HepG2 (cell line): Measurements from ENCODE around the gene FXYD1. TPM values are rescaled to one million over a fixed set of nuclear protein-coding genes. Genes with fewer than 3 reads are reported as not detected.
A peak's percentile ranks its signal among the peaks of the same experiment; 100 is the strongest.

Experiments used
- ASH2L ChIP-seq: fragments of 300-600, 200-600 bp; sonication (generic); IDR thresholded peaks from 2 replicates; pipeline ENCODE4 v1.7.0; 2017; ENCODE audit warnings: low read depth, mild to moderate bottlenecking, moderate library complexity, mixed read lengths, low read length; ENCODE audit not compliant: insufficient read length
- CC2D1A ChIP-seq: sonication (generic); formaldehyde crosslinking; IDR thresholded peaks from 2 replicates; pipeline ENCODE4 v1.8.1; 2023; ENCODE audit warnings: mild to moderate bottlenecking, missing genetic modification reagents
- CHCHD3 ChIP-seq: sonication (generic); formaldehyde crosslinking; IDR thresholded peaks from 2 replicates; pipeline ENCODE4 v1.8.0; 2022; ENCODE audit warnings: mild to moderate bottlenecking, missing genetic modification reagents, moderate library complexity
- CREM ChIP-seq, 2 experiments: sonication (generic) in 1 of 2; formaldehyde crosslinking in 1 of 2; IDR thresholded peaks; 2 replicates each; pipeline versions ENCODE4 v1.4.0 to v1.6.1; 2016 to 2020; ENCODE audit warnings: antibody characterized with exemption in 1 of 2, mild to moderate bottlenecking in 1 of 2, missing genetic modification reagents in 1 of 2
- ETV5 ChIP-seq: IDR thresholded peaks from 2 replicates; pipeline ENCODE4 v1.6.1; 2018; ENCODE audit warnings: missing biosample characterization, missing genetic modification reagents, inconsistent platforms, borderline replicate concordance
- MBD4 ChIP-seq: IDR thresholded peaks from 2 replicates; pipeline ENCODE4 v1.6.1; 2012; ENCODE audit warnings: low read length, inconsistent platforms, borderline replicate concordance
- NFE2 ChIP-seq: sonication (generic); formaldehyde crosslinking; IDR thresholded peaks from 2 replicates; pipeline ENCODE4 v1.4.0; 2020; ENCODE audit warnings: missing genetic modification reagents
- POLR2G ChIP-seq: fragments of 200-400 bp; formaldehyde crosslinking; IDR thresholded peaks from 2 replicates; pipeline ENCODE4 v1.6.1; 2018; ENCODE audit warnings: mild to moderate bottlenecking, low read depth, low read length, moderate library complexity
- THYN1 ChIP-seq: sonication (generic); formaldehyde crosslinking; IDR thresholded peaks from 2 replicates; pipeline ENCODE4 v1.8.1; 2023; ENCODE audit warnings: low read depth, mild to moderate bottlenecking, moderate library complexity, missing genetic modification reagents, borderline replicate concordance
- ZFP82 ChIP-seq: sonication (generic); formaldehyde crosslinking; IDR thresholded peaks from 2 replicates; pipeline ENCODE4 v1.5.1; 2020; ENCODE audit warnings: mild to moderate bottlenecking, missing genetic modification reagents, borderline replicate concordance
- ZNF207 ChIP-seq: fragments of 450-650 bp; IDR thresholded peaks from 2 replicates; pipeline ENCODE4 v1.6.1; 2016; ENCODE audit warnings: antibody characterized with exemption, borderline replicate concordance
- ZNF670 ChIP-seq: sonication (generic); formaldehyde crosslinking; IDR thresholded peaks from 2 replicates; pipeline ENCODE4 v1.8.0; 2022; ENCODE audit warnings: mild to moderate bottlenecking, missing genetic modification reagents, borderline replicate concordance
- polyA plus RNA-seq, 8 experiments: library from polyadenylated mRNA; depleted of rRNA in 3 of 8; stranded (reverse) in 7 of 8; unstranded in 1 of 8; fragments of >200 nt; fragmentation: Illumina TruSeq in 4 of 8; extraction: Trizol in 4 of 8; gene quantifications; 2 replicates each; pipeline versions ENCODE4 v1.2.1 to v1.2.3, GENCODE V29; 2011 to 2016; ENCODE audit warnings: low read depth in 4 of 8, missing spikeins in 1 of 8, mixed read lengths in 1 of 8; ENCODE audit not compliant: insufficient read depth in 1 of 8
- total RNA-seq, 5 experiments: library from RNA; depleted of rRNA; stranded (reverse); fragments of >200 nt; fragmentation: Illumina TruSeq; extraction: Trizol; gene quantifications; 2 replicates each; pipeline ENCODE4 v1.2.3, GENCODE V29; 2016; ENCODE audit warnings: low read depth in 1 of 5
- TF ChIP-seq, protein P1 (sequence below): fragments of 450-650 bp; IDR thresholded peaks from 2 replicates; pipeline ENCODE4 v1.6.1; 2016
- TF ChIP-seq, protein P2 (sequence below): sonication (generic); formaldehyde crosslinking; IDR thresholded peaks from 2 replicates; pipeline ENCODE4 v1.4.0; 2020; ENCODE audit warnings: missing genetic modification reagents, mild to moderate bottlenecking, borderline replicate concordance
- TF ChIP-seq, protein P3 (sequence below): IDR thresholded peaks from 2 replicates; pipeline ENCODE4 v1.6.1; 2016; ENCODE audit warnings: missing compliant biosample characterization, missing genetic modification reagents, borderline replicate concordance
- TF ChIP-seq, protein P4 (sequence below): sonication (generic); formaldehyde crosslinking; IDR thresholded peaks from 2 replicates; pipeline ENCODE4 v1.8.0; 2022; ENCODE audit warnings: missing genetic modification reagents, mild to moderate bottlenecking, inconsistent platforms, borderline replicate concordance
- TF ChIP-seq, protein P5 (sequence below): conservative IDR thresholded peaks from 2 replicates; pipeline ENCODE4 v1.6.1; 2018; ENCODE audit warnings: missing genetic modification reagents
- TF ChIP-seq, protein P6 (sequence below): sonication (generic); formaldehyde crosslinking; IDR thresholded peaks from 2 replicates; pipeline ENCODE4 v1.4.0; 2020; ENCODE audit warnings: mild to moderate bottlenecking, missing genetic modification reagents

FXYD1 gene
- total and polyA plus RNA-seq, 2 of the 13 experiments (the other 11 are each of a cell fraction or from before 2014, with no cell fraction given), result 31.2 TPM; not detected in 1

DNA sequence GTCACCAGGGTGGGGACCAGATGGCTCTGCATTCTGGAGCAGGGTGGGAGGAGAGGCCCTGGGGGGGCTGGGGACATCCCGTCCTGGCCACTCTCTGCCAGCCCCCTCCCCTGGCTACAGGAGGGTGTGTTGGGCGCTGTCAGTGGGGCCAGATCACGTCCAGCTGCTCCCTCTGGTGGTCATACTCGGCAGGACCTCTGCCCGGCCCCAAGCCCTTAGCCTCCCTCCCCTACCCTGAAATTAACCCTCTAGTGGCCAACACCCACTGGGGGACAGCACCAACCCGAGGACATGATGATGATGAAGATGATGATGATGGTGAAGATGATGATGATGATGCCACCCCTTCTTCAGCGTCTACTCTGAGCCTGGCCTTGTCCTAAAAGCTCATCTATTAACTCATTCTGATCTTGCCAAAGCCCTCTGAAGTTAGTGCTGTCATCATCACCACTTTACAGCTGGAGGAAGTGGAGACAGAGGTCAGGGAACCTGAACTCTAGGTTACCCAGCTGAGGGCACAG lies 3.2 kb upstream of the FXYD1 start (continued):
- TF ChIP-seq, protein P1, sequence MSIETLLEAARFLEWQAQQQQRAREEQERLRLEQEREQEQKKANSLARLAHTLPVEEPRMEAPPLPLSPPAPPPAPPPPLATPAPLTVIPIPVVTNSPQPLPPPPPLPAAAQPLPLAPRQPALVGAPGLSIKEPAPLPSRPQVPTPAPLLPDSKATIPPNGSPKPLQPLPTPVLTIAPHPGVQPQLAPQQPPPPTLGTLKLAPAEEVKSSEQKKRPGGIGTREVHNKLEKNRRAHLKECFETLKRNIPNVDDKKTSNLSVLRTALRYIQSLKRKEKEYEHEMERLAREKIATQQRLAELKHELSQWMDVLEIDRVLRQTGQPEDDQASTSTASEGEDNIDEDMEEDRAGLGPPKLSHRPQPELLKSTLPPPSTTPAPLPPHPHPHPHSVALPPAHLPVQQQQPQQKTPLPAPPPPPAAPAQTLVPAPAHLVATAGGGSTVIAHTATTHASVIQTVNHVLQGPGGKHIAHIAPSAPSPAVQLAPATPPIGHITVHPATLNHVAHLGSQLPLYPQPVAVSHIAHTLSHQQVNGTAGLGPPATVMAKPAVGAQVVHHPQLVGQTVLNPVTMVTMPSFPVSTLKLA, result no peak
- TF ChIP-seq, protein P2, sequence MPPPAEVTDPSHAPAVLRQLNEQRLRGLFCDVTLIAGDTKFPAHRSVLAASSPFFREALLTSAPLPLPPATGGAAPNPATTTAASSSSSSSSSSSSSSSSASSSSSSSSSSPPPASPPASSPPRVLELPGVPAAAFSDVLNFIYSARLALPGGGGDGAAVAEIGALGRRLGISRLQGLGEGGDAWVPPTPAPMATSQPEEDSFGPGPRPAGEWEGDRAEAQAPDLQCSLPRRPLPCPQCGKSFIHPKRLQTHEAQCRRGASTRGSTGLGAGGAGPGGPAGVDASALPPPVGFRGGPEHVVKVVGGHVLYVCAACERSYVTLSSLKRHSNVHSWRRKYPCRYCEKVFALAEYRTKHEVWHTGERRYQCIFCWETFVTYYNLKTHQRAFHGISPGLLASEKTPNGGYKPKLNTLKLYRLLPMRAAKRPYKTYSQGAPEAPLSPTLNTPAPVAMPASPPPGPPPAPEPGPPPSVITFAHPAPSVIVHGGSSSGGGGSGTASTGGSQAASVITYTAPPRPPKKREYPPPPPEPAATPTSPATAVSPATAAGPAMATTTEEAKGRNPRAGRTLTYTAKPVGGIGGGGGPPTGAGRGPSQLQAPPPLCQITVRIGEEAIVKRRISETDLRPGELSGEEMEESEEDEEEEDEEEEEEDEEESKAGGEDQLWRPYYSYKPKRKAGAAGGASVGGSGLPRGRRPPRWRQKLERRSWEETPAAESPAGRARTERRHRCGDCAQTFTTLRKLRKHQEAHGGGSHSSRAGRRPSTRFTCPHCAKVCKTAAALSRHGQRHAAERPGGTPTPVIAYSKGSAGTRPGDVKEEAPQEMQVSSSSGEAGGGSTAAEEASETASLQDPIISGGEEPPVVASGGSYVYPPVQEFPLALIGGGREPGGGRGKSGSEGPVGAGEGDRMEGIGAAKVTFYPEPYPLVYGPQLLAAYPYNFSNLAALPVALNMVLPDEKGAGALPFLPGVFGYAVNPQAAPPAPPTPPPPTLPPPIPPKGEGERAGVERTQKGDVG (CRISPR knock-in tag), result no peak
- TF ChIP-seq, protein P3, sequence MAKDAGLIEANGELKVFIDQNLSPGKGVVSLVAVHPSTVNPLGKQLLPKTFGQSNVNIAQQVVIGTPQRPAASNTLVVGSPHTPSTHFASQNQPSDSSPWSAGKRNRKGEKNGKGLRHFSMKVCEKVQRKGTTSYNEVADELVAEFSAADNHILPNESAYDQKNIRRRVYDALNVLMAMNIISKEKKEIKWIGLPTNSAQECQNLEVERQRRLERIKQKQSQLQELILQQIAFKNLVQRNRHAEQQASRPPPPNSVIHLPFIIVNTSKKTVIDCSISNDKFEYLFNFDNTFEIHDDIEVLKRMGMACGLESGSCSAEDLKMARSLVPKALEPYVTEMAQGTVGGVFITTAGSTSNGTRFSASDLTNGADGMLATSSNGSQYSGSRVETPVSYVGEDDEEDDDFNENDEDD (CRISPR knock-in tag), result no peak
- TF ChIP-seq ASH2L, result peak; percentile 57
- TF ChIP-seq THYN1 (CRISPR knock-in tag), result no peak
- TF ChIP-seq CREM (IDR thresholded peaks at IDR 0.05), result no peak
- no peak for TF ChIP-seq CREM (CRISPR knock-in tag; IDR thresholded peaks at IDR 0.05)
- peak; percentile 65 for TF ChIP-seq ETV5 (CRISPR knock-in tag)
- TF ChIP-seq, protein P4, sequence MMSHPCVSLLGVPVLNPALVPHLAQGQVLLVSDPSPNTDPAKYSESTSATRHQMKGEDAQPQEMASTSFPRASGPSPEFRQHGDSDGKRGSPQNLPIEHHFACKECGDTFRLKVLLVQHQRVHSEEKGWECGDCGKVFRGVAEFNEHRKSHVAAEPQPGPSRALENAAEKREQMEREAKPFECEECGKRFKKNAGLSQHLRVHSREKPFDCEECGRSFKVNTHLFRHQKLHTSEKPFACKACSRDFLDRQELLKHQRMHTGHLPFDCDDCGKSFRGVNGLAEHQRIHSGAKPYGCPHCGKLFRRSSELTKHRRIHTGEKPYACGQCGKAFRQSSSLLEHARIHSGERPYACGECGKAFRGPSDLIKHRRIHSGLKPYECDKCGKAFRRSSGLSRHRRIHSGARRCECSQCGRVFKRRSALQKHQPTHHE (CRISPR knock-in tag), result no peak
- TF ChIP-seq, protein P5, sequence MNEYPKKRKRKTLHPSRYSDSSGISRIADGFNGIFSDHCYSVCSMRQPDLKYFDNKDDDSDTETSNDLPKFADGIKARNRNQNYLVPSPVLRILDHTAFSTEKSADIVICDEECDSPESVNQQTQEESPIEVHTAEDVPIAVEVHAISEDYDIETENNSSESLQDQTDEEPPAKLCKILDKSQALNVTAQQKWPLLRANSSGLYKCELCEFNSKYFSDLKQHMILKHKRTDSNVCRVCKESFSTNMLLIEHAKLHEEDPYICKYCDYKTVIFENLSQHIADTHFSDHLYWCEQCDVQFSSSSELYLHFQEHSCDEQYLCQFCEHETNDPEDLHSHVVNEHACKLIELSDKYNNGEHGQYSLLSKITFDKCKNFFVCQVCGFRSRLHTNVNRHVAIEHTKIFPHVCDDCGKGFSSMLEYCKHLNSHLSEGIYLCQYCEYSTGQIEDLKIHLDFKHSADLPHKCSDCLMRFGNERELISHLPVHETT (CRISPR knock-in tag), result no peak
- TF ChIP-seq CHCHD3 (CRISPR knock-in tag), result no peak
- TF ChIP-seq NFE2 (CRISPR knock-in tag), result no peak
- TF ChIP-seq ZFP82 (CRISPR knock-in tag), result 0 out of 2 replicates have a peak, but pooled peaks have one; percentile 30
- TF ChIP-seq ZNF207, result no peak
- TF ChIP-seq MBD4, result no peak
- TF ChIP-seq, protein P6, sequence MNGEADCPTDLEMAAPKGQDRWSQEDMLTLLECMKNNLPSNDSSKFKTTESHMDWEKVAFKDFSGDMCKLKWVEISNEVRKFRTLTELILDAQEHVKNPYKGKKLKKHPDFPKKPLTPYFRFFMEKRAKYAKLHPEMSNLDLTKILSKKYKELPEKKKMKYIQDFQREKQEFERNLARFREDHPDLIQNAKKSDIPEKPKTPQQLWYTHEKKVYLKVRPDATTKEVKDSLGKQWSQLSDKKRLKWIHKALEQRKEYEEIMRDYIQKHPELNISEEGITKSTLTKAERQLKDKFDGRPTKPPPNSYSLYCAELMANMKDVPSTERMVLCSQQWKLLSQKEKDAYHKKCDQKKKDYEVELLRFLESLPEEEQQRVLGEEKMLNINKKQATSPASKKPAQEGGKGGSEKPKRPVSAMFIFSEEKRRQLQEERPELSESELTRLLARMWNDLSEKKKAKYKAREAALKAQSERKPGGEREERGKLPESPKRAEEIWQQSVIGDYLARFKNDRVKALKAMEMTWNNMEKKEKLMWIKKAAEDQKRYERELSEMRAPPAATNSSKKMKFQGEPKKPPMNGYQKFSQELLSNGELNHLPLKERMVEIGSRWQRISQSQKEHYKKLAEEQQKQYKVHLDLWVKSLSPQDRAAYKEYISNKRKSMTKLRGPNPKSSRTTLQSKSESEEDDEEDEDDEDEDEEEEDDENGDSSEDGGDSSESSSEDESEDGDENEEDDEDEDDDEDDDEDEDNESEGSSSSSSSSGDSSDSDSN (CRISPR knock-in tag), result no peak
- no peak for TF ChIP-seq ZNF670 (CRISPR knock-in tag)
- no peak for TF ChIP-seq POLR2G
- no peak for TF ChIP-seq CC2D1A
